Activated CD8-positive, alpha-beta memory T cell treated with anti-CD3 and anti-CD28 coated beads for 4 hours (primary cell): ENCODE results near the gene IFT80.
"Not testable (repeated sequence)": the region's sequence is repeated elsewhere in the genome, so short reads cannot be mapped to it uniquely, and the experiment has no call there.

Source experiments
- DNase-seq, 2 donors: peaks; one replicate each; pipeline ENCODE4 v3.0.0-alpha.2; 2020; ENCODE audit warnings: low read depth in 2 of 2

IFT80 gene

GRCh38 chr3:160365869-160366522 lies 33.0 kb downstream of the IFT80 start:
- DNase-seq, result no peak

DNA sequence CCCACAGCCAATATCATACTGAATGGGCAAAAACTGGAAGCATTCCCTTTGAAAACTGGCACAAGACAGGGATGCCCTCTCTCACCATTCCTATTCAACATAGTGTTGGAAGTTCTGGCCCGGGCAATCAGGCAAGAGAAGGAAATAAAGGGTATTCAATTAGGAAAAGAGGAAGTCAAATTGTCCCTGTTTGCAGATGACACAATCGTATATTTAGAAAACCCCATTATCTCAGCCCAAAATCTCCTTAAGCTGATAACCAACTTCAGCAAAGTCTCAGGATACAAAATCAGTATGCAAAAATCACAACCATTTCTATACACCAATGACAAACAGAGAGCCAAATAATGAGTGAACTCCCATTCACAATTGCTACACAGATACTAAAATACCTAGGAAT lies 36.1 kb downstream of the IFT80 start:
- not testable (repeated sequence) for DNase-seq

DNA sequence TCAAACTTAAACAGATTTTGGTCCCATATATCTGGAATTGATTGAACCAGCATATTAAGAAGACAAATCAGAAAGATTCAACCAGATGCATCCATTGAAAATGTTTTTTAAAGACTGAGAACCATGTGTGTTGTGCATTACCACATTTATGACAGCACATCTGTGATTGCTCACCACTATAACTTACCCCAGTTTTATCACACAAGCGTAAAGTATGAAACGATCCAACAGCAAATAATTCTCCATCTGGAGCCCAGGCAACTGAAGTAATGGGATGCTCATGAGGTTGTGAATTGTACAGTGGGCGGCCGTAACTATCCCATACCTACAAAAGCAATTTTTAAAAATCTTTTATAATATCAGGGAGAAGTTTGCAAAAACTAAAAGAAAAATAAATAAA lies 43.2 kb downstream of the IFT80 start:
- no peak for DNase-seq

- DNase-seq, result no peak
Observed at GRCh38 chr3:160346511-160346910, 52.5 kb downstream of the IFT80 start.

DNA sequence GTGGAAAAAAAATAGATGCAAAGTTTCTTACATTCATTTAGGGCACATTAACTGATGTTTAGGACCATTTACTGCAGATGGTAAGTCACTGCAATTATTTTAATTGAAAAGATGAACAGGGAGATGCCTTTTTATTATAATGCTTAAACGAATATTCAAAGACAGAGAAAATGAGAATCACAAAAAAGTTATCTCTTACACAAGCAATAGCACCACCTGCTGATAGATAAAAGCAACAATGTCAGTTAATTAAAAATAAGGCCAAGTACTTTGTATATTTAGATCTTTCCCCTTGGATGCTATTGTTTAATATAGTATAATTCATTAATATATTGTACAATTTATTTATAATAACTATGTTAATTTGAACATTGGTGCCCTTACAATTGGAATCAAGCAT lies 55.9 kb downstream of the IFT80 start:
- no peak for DNase-seq

GRCh38 chr3:160340351-160340750 lies 58.7 kb downstream of the IFT80 start:
- DNase-seq, result no peak

DNA sequence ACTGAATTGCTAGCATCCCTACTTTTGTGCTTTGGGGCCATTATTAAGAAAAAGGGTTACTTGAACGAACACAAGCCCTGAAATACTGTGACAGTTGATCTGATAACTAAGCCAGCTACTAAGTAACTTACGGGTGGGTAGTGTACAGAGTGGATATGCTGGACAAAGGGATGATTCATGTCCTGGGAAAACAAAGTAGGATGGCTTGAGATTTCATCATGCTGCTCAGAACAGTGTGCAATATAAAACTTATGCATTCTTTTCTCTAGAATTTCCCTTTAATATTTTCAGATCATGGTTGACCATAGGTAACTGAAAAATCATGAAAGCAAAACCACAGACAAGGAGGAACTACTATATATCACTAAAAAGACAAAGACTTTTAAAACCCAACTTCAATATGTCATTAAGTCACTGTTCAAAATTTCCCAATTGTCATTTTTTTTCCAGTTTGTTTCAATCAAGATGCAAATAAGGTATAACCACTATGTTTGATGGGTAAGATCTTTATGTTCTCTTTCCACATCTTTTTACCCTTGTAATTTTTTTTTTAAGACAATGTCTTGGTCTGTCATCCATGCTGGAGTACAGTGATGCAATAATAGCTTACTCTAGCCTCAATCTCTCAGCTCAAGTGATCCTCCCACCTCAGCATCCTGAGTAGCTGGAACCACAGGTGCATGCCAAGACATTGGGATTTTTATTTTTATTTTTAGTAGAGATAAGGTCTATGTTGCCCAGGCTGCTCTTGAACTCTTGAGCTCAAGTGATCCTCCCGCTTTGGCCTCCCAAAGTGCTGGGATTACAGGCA lies 67.7 kb downstream of the IFT80 start:
- no peak for DNase-seq

- DNase-seq, result no peak
Observed at GRCh38 chr3:160330690-160331089, 68.3 kb downstream of the IFT80 start.

- DNase-seq, result no peak
Observed at GRCh38 chr3:160330109-160330508, 68.9 kb downstream of the IFT80 start.

DNA sequence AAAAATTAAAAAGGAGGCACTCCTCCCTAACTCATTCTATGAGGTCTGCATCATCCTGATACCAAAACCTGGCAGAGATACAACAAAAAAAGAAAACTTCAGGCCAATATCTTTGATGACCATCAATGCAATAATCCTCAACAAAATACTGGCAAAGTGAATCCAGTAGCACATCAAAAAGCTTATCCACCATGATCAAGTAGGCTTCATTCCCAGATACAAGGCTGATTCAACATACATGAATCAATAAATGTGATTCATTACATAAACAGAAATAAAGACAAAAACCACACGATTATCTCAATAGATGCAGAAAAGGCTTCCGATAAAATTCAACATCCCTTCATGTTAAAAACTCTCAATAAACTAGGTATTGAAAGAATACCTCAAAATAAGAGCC lies 72.7 kb downstream of the IFT80 start:
- DNase-seq, result not testable (repeated sequence)

DNA sequence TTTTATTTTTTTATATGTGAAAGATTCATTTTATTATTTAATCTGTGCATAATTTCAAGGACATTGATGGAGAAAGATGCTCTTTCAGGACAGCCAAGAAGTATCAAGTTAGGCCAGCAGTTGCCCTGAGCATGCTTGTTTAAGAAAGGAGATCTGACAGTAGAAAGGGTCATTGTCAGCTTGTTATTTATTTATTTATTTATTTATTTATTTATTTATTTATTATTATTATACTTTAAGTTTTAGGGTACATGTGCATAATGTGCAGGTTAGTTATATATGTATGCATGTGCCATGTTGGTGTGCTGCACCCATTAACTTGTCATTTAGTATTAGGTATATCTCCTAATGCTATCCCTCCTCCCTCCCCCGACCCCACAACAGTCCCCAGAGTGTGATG lies 77.2 kb downstream of the IFT80 start:
- not testable (repeated sequence) for DNase-seq

- no peak for DNase-seq
Observed at GRCh38 chr3:160319322-160319721, 79.7 kb downstream of the IFT80 start.

DNA sequence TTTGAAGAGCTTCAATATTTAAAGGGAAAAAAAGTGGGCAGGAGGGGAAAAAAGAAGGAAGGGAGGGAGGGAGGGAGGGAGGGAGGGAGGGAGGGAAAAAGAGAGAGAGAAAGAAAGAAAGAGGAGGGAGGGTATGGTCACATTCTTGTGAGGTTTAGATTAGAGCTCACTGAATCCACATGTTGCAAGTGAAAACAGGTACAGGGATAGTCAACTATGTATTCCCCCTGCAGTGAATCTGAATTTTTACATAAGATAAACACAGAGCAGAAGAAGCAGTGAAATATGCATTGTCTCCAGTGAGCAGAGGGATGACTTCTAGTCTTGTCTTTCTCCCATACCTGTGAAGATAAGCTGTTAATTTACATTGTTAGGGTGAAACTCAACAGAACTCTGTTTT lies 84.0 kb downstream of the IFT80 start:
- no peak for DNase-seq

DNA sequence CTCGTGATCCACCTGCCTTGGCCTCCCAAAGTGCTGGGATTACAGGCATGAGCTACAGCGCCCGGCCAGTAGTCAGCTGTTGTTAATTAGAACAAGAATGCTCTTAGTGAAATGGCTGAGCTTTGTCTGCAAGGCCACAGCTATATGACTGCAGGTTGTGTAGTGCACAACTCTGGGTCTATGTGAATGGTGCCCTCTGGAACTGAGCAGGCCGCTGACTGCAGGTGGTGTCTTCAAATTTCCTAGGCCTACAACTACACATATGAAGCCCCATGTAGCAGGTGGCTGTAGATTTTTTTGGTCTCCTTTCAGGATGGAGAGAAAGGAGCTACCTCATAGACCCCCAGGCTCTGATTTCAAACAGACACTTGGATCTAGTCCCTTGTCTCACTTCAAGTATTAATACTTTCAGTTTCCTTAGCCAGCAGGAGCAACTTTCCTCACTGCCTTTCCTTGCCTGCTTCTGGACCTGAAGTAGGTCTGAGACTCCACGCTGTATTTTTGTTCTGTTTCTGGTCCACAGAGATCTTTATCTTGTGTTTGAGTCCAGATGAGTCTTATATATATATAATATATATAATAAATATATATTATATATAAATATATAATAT lies 86.9 kb downstream of the IFT80 start:
- no peak for DNase-seq

- no peak for DNase-seq
Observed at GRCh38 chr3:160302806-160303205, 96.2 kb downstream of the IFT80 start.

GRCh38 chr3:160296591-160296990 lies 102.4 kb downstream of the IFT80 start:
- DNase-seq, result no peak

GRCh38 chr3:160291909-160292299 lies 107.1 kb downstream of the IFT80 start:
- DNase-seq, result no peak

- DNase-seq, result no peak
Observed at GRCh38 chr3:160291290-160291908, 107.6 kb downstream of the IFT80 start.

DNA sequence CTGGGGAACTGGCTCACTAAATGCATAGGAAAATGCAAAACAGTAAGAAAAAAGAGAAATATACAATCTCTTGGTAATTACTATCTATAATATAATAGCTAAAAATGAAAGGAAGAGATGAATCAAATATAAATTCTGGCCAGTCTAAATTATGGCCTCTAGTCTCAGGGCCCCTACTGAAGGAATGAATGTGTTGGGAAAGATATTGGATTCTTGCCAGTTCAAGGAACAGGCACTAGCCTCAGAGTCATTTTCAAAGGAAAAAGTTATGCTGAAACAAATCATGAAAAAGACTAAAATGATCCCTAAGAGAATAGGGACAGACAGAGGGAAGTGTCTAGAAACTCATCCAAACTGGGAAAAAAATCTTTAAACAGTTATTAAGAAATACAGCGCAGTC lies 111.4 kb downstream of the IFT80 start:
- no peak for DNase-seq

DNA sequence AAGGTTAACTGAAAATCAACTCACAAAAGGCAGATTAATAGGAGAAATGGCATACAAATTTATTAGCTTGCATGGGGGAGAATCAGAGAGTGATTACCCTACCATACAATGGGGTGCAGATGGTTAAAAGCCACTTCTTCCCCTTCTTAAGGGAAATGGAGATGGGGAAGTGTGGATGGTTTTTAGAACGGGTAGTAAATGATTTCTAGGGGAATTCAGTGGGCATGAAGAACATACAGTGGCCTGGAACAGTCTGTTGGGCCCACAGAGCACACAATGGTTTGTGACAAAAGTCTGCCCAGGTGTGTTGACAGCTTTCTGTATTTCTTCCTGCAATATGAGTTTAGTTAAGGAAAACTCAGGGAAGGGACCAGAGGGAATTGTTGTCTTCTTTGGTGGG lies 112.8 kb downstream of the IFT80 start:
- no peak for DNase-seq

DNA sequence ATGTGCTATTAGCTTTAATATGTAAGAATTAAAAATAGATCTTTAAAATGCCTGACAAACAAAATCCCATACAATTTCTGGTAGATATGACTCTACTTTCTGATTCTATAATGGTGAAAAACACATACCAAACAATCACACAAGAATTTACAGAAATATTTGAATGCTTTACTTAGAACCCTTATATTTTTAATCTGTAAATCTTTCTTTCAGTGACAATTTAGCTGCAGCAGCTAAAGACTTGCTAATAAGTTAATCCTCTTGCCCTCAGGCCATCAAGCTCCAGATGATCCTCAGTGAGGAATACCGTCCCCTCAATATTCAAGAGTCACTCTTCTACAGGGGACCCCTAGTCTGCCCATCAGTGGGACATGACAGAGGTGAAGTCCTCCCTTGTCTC lies 118.2 kb downstream of the IFT80 start:
- DNase-seq, result no peak

GRCh38 chr3:160279657-160280056 lies 119.4 kb downstream of the IFT80 start:
- no peak for DNase-seq

- DNase-seq, result no peak
Observed at GRCh38 chr3:160278210-160278609, 120.8 kb downstream of the IFT80 start.
